Ramos (cell line): ENCODE results near the gene DPEP3.
"Not testable (repeated sequence)": the region's sequence is repeated elsewhere in the genome, so short reads cannot be mapped to it uniquely, and the experiment has no call there.

ENCODE experiments used
- in situ Hi-C: fragments of 300-500 bp; cut with MboI; formaldehyde crosslinking; loops from one replicate; pipeline ENCODE4 v1.14.3; 2022; ENCODE audit warnings: low sequenced_read_pairs; ENCODE audit not compliant: unreplicated experiment

DPEP3 gene

DNA sequence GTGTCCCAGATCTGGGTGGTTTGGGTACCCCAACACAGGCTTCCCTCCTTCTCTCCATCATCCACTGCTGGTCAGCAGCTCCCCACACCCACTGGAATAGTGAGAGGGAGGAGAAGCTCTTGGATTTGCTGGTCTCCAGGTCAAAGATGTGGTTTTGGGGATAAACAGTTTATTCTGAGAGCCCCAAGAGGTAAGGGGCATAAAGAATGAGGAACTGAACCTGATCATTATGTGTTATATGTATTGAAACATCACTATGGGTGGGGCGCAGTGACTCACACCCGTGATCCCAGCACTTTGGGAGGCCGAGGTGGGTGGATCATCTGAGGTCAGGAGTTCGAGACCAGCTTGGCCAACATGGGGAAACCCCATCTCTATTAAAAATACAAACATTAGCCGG lies 15.1 kb upstream of the DPEP3 start:
- in situ Hi-C loops: loop anchor here (10.0 kb wide), 1 partner anchor 239 kb away; the partner anchor contains the start of gene ESRP2

DNA sequence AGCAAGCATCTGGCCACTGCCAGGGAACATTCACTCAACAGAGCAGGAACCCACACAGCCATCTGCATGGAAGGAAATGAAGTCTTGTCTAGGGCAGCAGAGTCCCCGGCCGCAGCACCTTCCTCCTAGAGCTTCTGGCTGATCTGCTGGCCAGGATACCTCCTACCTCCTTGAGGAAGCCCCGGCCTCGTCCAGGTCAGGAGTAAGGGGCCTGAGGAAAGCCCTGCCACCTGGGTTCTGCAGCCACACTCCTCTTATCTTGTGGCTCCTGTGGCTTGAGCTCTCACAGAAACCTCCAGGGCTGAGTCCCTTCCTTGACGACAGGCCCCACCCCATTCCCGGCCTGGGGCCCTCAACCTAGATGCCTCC lies 13.7 kb upstream of the DPEP3 start:
- in situ Hi-C loops: loop anchor here (10.0 kb wide), 1 partner anchor 241 kb away; the partner anchor contains the start of gene ESRP2

DNA sequence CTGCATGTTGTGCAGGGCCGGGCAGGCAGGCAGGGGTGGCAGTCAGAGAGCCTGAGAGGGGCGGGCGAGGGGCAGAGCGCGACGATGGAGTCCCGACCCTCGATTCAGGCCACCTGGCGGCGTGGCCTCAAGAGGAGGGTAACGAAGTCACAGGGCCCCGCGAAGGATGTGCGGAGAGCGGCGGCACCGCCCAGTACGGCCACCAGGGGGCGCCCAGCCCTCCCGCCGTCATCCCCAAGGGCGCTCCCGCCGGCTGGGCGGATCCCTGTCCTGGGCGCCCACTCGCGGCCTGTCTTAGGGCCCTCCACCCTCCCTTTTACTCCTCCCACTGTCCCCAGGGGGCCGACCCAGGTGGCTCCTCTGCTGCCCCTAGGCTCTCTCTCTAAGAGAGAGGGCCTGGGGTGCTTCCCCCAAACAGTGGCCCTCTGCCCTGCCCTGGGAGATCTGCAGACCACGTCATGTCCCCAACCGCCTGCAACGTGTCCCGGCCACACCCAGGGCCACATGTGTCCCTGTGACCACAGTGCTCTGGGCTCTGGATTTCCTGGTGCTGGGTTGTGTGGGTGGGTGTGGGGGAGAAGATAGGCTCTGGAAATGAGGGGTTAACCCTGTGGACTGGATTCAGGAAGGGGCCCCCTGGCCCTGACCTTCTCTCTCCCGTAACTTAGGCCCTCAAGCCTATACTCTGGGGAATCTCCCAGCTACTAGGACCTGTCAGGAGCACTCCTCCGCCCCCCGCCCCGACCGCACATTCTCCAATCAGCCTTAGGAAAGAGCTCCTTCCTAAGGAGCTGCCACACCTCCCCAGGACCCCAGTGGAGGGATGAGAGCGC lies 13.1 kb upstream of the DPEP3 start:
- in situ Hi-C loops: loop anchor here (10.0 kb wide), 1 partner anchor 241 kb away; the partner anchor contains the start of gene ESRP2

DNA sequence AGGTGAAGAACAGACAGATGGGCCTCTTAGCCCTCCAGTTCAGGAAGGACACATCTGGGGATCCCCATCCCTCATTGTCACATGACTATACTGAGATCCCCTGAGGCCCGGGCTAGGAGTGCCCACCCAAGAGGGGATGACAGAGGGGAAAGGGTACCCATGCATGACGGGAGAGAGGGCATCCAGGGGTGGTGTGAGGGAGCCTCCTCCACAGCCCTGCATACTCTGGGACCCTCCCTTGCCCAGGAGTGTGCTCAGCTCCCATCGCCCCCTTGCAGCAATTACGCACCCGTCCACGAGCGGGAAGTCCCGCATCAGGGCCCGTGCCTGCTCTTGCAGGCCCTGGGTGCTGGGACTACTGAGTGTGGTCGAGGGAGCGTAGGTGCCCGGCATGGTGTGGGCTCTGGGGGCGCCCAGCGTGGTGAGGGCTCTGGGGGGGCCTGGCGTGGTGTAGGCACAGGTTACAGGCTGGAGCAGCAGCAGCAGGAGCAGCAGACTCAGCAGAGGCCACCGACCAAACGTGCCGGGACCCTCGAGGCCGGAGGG lies 12.4 kb upstream of the DPEP3 start:
- in situ Hi-C loops: loop anchor here (10.0 kb wide), 1 partner anchor 242 kb away; the partner anchor contains the start of gene ESRP2

DNA sequence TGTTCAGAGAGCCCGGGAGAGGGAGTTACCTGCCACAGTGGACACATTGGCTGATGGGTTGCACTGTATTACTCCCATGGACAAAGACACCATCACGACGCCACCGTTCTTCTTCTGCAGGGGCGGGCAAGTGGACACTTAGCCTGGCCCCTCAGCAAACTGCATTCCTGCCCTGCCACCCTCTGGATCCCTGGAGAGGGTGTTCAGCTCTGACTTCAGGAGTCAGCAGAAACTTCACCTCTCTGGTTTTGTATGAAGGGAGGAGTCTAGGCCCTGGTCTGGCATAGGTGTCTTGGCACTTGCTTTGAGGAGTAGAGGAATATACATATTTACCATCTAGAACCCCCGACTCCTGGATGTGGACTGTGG lies 9.7 kb upstream of the DPEP3 start:
- in situ Hi-C loops: loop anchor here (10.0 kb wide), 1 partner anchor 245 kb away; the partner anchor contains the start of gene ESRP2

DNA sequence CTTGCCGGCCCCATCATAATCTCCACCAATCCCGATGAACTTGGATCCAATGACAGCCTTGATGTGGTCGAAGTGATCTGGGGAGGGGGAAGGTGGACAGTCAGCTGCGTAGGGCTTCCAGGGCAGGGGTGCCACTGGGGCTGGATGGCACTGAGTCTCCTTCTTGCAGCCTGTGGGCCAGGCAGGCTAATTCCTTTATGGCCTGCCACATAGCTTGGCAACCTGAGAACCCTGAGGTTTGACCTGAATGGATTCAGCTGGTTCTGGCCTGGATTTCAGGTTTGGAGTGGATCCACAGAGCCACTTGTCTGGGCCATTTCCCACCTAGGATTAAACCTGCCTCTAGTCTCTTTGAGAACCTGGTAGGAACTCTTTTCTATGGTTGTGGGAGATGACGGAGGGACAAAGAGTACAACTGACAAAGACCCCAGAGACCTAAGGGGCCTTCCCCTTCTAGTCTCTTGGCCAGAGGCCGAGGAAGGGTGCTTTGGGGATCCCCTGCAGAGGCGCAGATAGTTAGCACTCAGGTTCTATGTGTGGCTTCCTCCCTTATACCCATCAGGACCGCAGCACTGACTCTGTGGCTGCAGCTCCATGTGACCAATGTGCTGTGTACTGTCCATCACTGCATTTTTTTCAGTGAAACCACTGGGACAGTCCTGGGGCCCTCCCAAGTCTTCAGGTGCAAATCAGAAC lies 9.2 kb upstream of the DPEP3 start:
- in situ Hi-C loops: loop anchor here (10.0 kb wide), 1 partner anchor 245 kb away; the partner anchor contains the start of gene ESRP2

DNA sequence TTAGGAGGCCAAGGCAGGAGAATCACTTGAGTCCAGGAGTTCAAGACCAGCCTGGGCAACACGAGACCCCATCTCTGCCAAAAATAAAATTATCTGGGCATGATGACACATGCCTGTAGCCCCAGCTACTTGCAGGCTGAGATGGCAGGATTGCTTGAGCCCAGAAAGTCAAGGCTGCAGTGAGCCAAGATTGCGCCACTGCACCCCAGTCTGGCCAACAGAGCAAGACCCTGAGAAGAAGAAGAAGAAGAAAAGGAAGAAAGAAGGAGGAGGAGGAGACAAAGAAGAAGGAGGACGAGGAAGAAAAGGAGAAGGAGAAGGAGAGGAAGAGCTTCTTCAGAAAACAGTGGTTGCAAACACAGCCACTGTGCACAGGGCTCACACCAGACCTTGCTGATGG lies 8.4 kb upstream of the DPEP3 start:
- in situ Hi-C loops: no loop called here

DNA sequence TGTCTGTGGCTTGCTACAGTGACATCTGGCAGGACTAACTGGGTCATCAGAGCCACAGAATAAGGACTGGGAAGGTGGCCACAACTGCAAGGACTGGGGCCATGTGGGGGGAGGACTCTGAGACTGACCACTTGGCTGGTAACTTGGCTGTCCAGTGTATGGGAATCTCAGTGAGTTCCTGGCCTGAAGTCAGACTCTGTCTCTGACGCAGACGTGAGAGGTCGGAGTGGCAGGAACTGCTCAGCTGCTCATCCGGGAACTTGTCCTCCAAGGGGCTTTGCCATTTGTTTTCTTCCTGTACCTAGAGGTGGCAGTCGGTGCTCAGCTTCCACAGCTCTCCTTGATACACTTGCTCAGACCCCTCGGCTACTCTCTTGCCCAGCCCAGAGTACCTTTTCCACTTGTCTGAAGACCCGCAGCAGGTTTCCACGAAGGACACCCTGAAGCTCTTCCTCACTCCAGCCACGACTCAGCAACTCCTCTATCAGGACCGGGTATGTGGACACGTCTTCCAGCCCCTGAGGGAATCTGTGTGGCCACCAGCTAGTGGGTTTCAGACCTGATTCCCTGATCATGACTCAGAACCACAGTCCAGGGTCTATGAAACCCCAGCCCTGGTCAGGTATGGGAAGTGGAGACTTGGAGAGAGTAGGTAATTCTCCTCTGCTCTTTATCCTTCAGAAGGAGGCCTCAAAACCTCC lies 7.3 kb upstream of the DPEP3 start:
- in situ Hi-C loops: no loop called here

DNA sequence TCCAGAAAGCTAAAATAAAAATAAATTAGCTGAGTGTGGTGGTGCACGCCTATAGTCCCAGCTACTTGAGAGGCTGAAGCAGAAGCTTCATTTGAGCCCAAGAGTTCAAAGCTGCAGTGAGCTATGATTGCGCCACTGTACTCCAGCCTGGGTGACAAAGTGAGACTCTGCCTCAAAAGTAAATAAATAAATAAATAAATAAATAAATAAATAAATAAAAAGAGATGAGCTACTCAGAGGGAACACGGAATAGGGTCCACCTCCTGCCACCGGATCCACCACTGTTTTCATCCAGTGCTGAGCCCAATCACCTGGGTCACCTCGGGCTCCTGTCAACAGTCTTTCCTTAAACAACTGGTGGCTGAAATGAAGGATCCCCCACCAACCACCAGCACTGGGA lies 6.7 kb upstream of the DPEP3 start:
- in situ Hi-C loops: no loop called here

DNA sequence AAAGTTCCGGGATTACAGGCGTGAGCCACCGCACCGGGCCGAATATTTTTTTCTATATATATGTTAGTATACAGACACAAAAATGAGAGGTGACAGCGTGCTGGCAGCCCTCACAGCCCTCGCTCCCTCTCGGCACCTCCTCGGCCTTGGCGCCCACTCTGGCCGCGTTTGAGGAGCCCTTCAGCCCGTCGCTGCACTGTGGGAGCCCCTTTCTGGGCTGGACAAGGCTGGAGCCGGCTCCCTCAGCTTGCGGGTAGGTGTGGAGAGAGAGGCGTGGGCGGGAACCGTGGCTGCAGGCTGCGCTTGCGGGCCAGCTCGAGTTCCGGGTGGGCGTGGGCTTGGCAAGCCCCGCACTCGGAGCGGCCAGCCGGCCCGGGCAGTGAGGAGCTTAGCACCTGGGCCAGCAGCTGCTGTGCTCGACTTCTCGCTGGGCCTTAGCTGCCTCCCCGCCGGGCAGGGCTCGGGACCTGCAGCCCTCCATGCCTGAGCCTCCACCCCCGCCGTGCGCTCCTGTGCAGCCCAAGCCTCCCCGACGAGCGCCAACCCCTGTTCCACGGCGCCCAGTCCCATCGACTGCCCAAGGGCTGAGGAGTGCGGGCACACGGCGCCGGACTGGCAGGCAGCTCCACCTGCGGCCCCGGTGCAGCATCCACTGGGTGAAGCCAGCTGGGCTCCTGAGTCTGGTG lies 1.9 kb upstream of the DPEP3 start:
- in situ Hi-C loops: no loop called here

DNA sequence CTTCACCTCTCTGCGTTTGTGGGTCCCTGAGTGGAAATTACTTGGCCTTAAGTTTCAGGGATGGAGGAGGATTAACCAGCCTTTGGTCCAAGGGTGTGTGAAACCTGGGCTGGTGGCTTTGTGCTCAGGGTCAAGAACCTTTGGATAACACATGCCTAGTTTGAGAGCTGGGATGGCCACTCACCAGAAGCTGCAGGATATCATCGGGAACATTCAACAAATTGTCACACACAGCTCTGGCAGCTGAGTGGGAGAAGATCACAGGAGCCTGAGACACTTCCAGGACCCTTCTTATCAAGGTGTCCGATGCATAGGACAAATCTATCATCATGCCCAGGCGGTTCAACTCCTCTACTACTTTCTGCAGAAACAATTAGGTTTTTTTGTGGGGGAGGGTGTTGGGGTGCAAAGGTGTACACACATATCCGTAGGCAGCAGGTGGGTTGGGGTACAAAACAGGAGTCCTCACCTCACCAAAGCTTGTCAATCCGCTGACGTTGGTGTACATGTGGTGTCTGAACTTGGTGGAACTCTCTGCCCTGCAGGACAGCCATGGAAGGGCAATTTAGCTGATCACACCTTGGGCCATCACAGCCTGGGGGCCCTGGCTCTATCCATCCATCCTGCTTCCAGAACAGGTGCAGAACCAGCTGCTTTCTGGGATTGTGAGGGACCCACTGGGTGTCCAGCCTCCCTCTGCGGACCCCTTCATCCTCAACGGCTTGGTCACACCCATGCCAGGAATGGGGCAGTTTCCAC lies 2.7 kb downstream of the DPEP3 start:
- in situ Hi-C loops: no loop called here

DNA sequence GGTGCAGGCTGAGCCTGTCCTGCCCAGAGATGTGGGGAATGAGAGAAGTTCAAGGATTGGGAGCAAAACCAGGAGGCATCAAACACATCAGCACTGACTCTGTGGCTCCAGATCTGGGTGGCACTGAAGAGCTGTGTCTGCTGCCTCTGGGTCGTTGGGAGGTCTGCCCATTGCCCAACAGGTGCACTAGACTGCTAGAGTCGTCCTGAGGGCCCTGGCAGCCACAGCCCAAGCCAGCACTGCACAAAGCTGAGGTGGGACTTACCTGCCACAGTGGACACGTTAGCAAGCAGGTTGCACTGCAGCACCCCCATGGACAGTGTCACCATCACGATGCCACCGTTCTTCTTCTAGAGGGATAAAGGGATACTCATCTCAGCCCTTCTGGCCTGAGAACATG lies 3.3 kb downstream of the DPEP3 start:
- in situ Hi-C loops: no loop called here

DNA sequence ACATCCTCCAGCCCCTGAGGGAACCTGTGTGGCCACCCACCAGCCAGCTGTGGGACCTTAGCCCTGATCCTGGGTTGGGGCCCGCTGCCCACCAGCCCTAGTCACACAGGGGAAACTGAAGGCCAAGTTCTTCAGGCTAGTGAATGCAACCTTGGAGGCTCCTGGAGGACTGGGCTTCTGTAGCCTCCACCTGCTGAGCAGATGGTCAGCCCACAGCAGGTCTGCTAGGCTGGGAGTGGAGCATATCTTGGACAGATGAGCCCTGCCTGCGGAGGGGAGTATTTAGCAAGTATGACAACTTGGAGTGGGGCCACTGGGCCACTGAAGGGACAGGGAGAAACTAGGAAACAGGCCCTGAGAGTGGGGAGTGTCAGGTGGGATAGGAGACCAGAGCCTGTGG lies 4.1 kb downstream of the DPEP3 start:
- in situ Hi-C loops: no loop called here

DNA sequence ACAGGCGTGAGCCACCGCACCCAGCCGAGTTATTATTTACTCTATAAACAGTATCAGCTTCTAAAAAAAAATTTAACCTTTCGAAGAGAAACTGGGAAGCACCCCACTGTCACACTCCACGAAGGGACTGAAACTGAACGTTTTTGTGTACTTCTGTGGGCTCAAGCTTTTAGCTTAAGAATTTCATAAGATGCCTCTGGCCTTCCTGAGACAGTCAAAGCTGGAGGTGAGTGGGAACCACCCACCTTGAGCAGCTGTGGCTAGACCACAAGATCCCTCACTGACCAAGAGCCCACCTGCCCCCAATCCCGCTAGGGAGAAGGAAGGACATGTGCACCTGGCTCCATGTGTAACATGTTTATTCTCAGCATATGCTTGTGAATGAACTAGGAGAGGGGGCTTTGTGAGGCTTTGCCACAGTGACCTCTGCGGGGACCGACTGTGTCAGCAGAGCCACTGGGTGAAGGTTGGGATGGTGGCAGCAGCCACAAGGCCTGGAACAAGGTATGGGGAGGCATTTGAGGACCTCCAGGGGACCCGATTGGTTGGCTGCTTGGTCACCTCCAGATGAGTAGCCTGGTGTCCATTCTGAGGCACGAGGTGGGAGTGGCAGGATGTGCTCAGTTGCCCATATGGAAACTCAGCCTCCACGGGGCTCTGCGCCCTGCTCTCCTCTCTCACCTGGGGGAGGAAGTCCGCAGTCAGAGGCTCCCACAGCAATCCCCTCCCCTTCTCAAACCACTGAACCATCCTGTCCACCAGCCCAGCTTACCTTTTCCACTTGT lies 4.8 kb downstream of the DPEP3 start:
- in situ Hi-C loops: no loop called here

DNA sequence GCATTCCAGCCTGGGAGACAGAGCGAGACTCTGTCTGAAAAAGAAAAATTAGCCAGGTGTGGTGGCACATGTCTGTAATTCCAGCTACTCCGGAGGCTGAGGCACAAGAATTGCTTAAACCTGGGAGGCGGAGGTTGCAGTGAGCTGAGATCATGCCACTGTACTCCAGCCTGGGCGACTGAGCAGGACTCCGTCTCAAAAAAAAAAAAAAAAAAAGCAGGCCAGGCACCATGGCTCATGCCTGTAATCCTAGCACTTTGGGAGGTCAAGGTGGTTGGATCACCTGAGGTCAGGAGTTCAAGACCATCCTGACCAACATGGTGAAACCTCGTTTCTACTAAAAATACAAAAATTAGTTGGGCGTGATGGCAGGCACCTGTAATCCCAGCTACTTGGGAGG lies 8.0 kb downstream of the DPEP3 start:
- in situ Hi-C loops: not testable (repeated sequence)

DNA sequence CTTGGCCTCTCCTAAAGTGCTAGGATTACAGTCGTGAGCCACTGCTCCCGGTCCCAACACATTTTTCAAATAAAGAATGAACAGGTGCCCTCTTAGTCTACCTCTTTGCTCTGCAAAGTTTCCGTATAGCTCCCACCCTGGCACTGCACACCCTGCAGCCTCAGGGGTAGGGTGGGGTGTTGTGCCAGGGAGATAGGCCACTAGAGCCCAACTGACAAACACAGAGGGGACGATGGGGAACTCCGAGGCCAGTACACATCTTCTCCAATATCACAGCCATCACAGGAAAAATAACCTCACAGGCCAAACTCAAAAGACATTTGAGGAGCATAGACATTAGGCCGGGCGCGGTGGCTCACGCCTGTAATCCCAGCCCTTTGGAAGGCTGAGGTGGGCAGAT lies 9.2 kb downstream of the DPEP3 start:
- in situ Hi-C loops: no loop called here

DNA sequence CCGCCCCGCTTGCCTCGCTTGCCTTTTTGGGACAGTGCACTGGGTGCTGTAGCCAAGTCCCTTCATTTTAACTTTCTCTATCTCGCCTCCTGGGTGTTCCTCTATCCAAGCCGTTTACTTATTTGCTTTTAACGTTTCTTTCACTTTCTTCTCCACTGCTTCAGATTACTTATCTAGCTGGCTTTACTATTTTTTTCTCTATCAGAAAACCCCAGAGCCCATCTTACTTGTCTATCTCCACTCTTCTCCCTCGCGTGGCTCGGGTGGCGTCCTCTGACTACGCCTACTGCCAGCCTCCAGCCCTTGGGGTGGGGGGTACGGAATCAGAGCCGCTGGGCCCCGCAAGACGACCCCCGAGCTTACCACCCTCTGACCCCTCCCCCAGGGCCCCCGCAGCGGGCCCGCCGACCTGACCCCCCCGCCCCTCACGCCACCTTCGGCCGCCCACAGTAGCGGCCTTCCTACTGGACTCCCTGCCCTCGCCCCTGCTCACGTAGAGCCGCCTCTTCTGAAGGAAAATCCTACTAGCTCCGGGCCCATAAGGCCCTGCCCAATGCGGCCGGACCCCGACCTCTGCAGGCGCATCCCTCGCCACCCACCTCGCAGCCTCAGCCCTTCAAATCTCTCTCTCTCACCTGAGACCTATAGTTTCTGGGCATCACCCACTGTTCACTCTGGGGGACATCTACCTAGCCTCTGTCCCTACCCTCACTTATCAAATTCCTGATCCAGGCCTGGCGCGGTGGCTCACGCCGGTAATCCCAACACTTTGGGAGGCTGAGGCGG lies 10.9 kb downstream of the DPEP3 start:
- in situ Hi-C loops: no loop called here
